Esophagus squamous epithelium (tissue), 5 donors: Measurements from ENCODE around the gene VARS1. TPM values are rescaled to one million over a fixed set of nuclear protein-coding genes. Genes with fewer than 3 reads are reported as not detected.
A peak's percentile ranks its signal among the peaks of the same experiment; 100 is the strongest.
"Not testable (repeated sequence)": the region's sequence is repeated elsewhere in the genome, so short reads cannot be mapped to it uniquely, and the experiment has no call there.

Source experiments
- DNase-seq: peaks from one replicate; lab custom pipeline; 2025; lab: John Stamatoyannopoulos, UW
- H3K27ac ChIP-seq, 4 donors: fragments of 200-600 bp; sonication (generic); one replicate each; pipeline ENCODE4 v1.5.1; 2016 to 2019; ENCODE audit warnings: mild to moderate bottlenecking in 1 of 4
- H3K27me3 ChIP-seq, 4 donors: fragments of 200-600 bp; sonication (generic); 1 replicate in 3 of 4; 2 replicates in 1 of 4; pipeline versions ENCODE4 v1.5.1 to v1.6.0; 2017 to 2021; ENCODE audit warnings: antibody characterized with exemption in 1 of 4
- H3K36me3 ChIP-seq, 3 donors: fragments of 200-600 bp; sonication (generic); one replicate each; pipeline ENCODE4 v1.5.1; 2016 to 2019
- H3K4me1 ChIP-seq, 3 donors: fragments of 200-600 bp; sonication (generic); one replicate each; pipeline ENCODE4 v1.5.1; 2017 to 2019
- H3K4me3 ChIP-seq, 4 donors: fragments of 200-600 bp; sonication (generic); 1 replicate in 3 of 4; 2 replicates in 1 of 4; pipeline ENCODE4 v1.5.1; 2016 to 2019; ENCODE audit warnings: mild to moderate bottlenecking in 2 of 4, moderate library complexity in 1 of 4
- H3K9me3 ChIP-seq, 3 donors: fragments of 200-600 bp; sonication (generic); one replicate each; pipeline ENCODE4 v1.5.1; 2016 to 2019
- CTCF ChIP-seq, 6 experiments: fragments of 450-650 bp in 4 of 6; fragments of 200-600 bp in 2 of 6; sonication (generic) in 2 of 6; IDR thresholded peaks; one replicate each; pipeline ENCODE4 v1.5.1; 2016 to 2019; ENCODE audit warnings: antibody characterized with exemption in 6 of 6, mild to moderate bottlenecking in 4 of 6, moderate library complexity in 4 of 6
- POLR2A ChIP-seq, 4 donors: fragments of 450-650 bp; IDR thresholded peaks; one replicate each; pipeline ENCODE4 v1.6.1; 2017; ENCODE audit warnings: antibody characterized with exemption in 4 of 4, mild to moderate bottlenecking in 4 of 4, moderate library complexity in 3 of 4
- WGBS, 2 donors: methylation state at CpG; one replicate each; pipeline ENCODE4 v1.1.5; 2018; 5-methylcytosine and 5-hydroxymethylcytosine counted together
- intact Hi-C: fragments of 100-400 bp; cut with DNase I; formaldehyde crosslinking; loops from one replicate; pipeline ENCODE4 v1.15.0; 2022
- total RNA-seq, 4 donors: library from RNA; depleted of rRNA; stranded (reverse); fragments of >200 nt; gene quantifications; one replicate each; pipeline ENCODE4 v1.1.0, GENCODE V29; 2016
- donor health status: DM: yes; HTN: yes; CAD: no.

Gene VARS1
- total RNA-seq, 4 donors from 2014 or later: 35.0 to 72.3 (median 45.5) TPM

- DNase-seq: no peak
- Histone ChIP-seq H3K9me3 (no peaks in the 10 kb centered on the region), H3K36me3 (no peaks in the 10 kb centered on the region), H3K27ac (peak overlapping the region; percentile 91 to 99 (median 97)), H3K4me1 (peaks cover 11 to 36% (median 14%) of the 10 kb centered on the region in 3 donors), H3K4me3 (peak overlapping the region in 3 of 4 donors; percentile 63 to 84 (median 64)), H3K27me3 (no peaks in the 10 kb centered on the region)
- intact Hi-C loops: no loop called here
- TF ChIP-seq POLR2A (IDR thresholded peaks at IDR 0.05): no peak
- TF ChIP-seq CTCF (IDR thresholded peaks at IDR 0.05): no peak
- 94 to 95% methylated on average over 7 of the region's 7 CpGs for WGBS, 2 donors
Observed at GRCh38 chr6:31813465-31813849, 17.9 kb upstream of the VARS1 start.

GRCh38 chr6:31811645-31812044 is 16.1 kb upstream of the VARS1 start:
- Histone ChIP-seq H3K27ac (no peak overlapping the region), H3K4me3 (no peak overlapping the region), H3K4me1 (peaks cover 11 to 34% (median 20%) of the 10 kb centered on the region in 3 donors), H3K9me3 (no peaks in the 10 kb centered on the region), H3K27me3 (no peaks in the 10 kb centered on the region), H3K36me3 (no peaks in the 10 kb centered on the region)
- no peak for TF ChIP-seq POLR2A (IDR thresholded peaks at IDR 0.05)
- TF ChIP-seq CTCF (IDR thresholded peaks at IDR 0.05): no peak
- intact Hi-C loops: no loop called here
- WGBS, 2 donors: 92 to 94% methylated on average over 9 to 12 of the region's 12 CpGs
- DNase-seq: no peak

- H3K27ac ChIP-seq, H3K36me3 ChIP-seq, DNase-seq, intact Hi-C loops, H3K9me3 ChIP-seq, H3K4me3 ChIP-seq, H3K27me3 ChIP-seq: not testable (repeated sequence)
- H3K4me1 ChIP-seq: peaks cover 11 to 38% (median 25%) of the 10 kb centered on the region in 3 donors
- WGBS, 2 donors: 83 to 92% methylated on average over 5 to 10 of the region's 10 CpGs
Observed at GRCh38 chr6:31808599-31808998, 13.0 kb upstream of the VARS1 start.

GRCh38 chr6:31806470-31807272 is 11.1 kb upstream of the VARS1 start, which contains the start of gene LSM2:
TSS of gene LSM2 (minus strand) at chr6:31806966. CDS start at chr6:31806757, 209 bp downstream.
- 0 to 1% methylated on average over 17 to 29 of the region's 51 CpGs for WGBS, 2 donors
- peaks cover 0 to 22% (median 0%) of the 10 kb centered on the region in 3 donors for H3K36me3 ChIP-seq
- peaks cover 7 to 26% (median 16%) of the 10 kb centered on the region in 3 donors for H3K4me1 ChIP-seq
- no peaks in the 10 kb centered on the region for H3K27me3 ChIP-seq
- intact Hi-C loops: no loop called here
- peak; percentile 79 for DNase-seq
- H3K27ac ChIP-seq: peak within 1 kb of the TSS; percentile 85 to 98 (median 94)
- TF ChIP-seq POLR2A (IDR thresholded peaks at IDR 0.05): peak in 3 of 4 donors; percentile 58 to 89 (median 78)
- TF ChIP-seq CTCF (IDR thresholded peaks at IDR 0.05): peak in 4 of 6 experiments; percentile 1 to 53 (median 26)
- H3K9me3 ChIP-seq: no peaks in the 10 kb centered on the region
- H3K4me3 ChIP-seq: peak within 1 kb of the TSS; percentile 45 to 76 (median 62)

GRCh38 chr6:31805939-31806469 is 10.5 kb upstream of the VARS1 start:
- intact Hi-C loops: no loop called here
- H3K9me3 ChIP-seq: no peaks in the 10 kb centered on the region
- H3K4me1 ChIP-seq: peaks cover 7 to 26% (median 16%) of the 10 kb centered on the region in 3 donors
- no peak for TF ChIP-seq POLR2A (IDR thresholded peaks at IDR 0.05)
- no peak for TF ChIP-seq CTCF (IDR thresholded peaks at IDR 0.05)
- DNase-seq: no peak
- WGBS, 2 donors: 6 to 8% methylated on average over 7 of the region's 7 CpGs
- H3K4me3 ChIP-seq: peak overlapping the region; percentile 45 to 76 (median 62)
- H3K27ac ChIP-seq: peak overlapping the region; percentile 85 to 98 (median 94)
- H3K27me3 ChIP-seq: no peaks in the 10 kb centered on the region
- peaks cover 0 to 29% (median 0%) of the 10 kb centered on the region in 3 donors for H3K36me3 ChIP-seq

GRCh38 chr6:31801031-31801927 is 5.7 kb upstream of the VARS1 start:
- H3K27me3 ChIP-seq, H3K9me3 ChIP-seq, DNase-seq, intact Hi-C loops, H3K27ac ChIP-seq, H3K4me3 ChIP-seq: not testable (repeated sequence)
- Histone ChIP-seq H3K36me3 (peaks cover 0 to 42% (median 0%) of the 10 kb centered on the region in 3 donors), H3K4me1 (peaks cover 8 to 34% (median 13%) of the 10 kb centered on the region in 3 donors)
- 91 to 92% methylated on average over 8 of the region's 8 CpGs for WGBS, 2 donors
